IMR-90 (cell line): Measurements from ENCODE around the gene CAMSAP3. TPM values are rescaled to one million over a fixed set of nuclear protein-coding genes. Genes with fewer than 3 reads are reported as not detected.

Experiments
- ATAC-seq: fragments of 200-7000 bp; cut with Tn5 transposase; 2 replicates; pipeline ENCODE4 v1.9.1; 2020; ENCODE audit warnings: low read depth, mild to moderate bottlenecking, moderate library complexity
- BruUV-seq: library from RNA; stranded (reverse); fragments of 400-500 nt; replicated peaks from 2 replicates; lab custom pipeline; 2021; lab: Mats Ljungman, UMichigan
- CTCF ChIA-PET: fragments of 300-600 bp; formaldehyde crosslinking; extraction: SDS; loops from one replicate; lab custom pipeline; 2021; ENCODE audit warnings: antibody characterized with exemption; lab: Yijun Ruan, JAX
- POLR2A ChIA-PET: fragments of 300-600 bp; sonication (Branson Sonifier 250); formaldehyde crosslinking; loops from one replicate; lab custom pipeline; 2022; ENCODE audit warnings: antibody characterized with exemption; ENCODE audit not compliant: unreplicated experiment; lab: Charles Lee
- DNase-seq: peaks from one replicate; pipeline ENCODE4 v3.0.0; 2013
- H2AFZ ChIP-seq: replicated peaks from 2 replicates; pipeline ENCODE3; 2013; ENCODE audit warnings: low read length, mild to moderate bottlenecking; ENCODE audit not compliant: poor library complexity
- H2AK5ac ChIP-seq: 2 replicates; pipeline ENCODE4 v1.6.1; 2013; ENCODE audit warnings: low read depth, low read length, inconsistent platforms
- H2AK9ac ChIP-seq: replicated peaks from 2 replicates; pipeline ENCODE3; 2013; ENCODE audit warnings: mild to moderate bottlenecking, low read depth, low read length, moderate library complexity; ENCODE audit not compliant: poor library complexity
- H2BK120ac ChIP-seq: 2 replicates; pipeline ENCODE4 v1.6.1; 2013; ENCODE audit warnings: low read depth, low read length, inconsistent platforms
- H2BK15ac ChIP-seq: 3 replicates; pipeline ENCODE4 v1.6.1; 2013; ENCODE audit warnings: low read depth, low read length, inconsistent platforms
- H2BK20ac ChIP-seq: 2 replicates; pipeline ENCODE4 v1.6.1; 2013; ENCODE audit warnings: low read depth, mild to moderate bottlenecking, inconsistent platforms, low read length, moderate library complexity
- H2BK5ac ChIP-seq: 2 replicates; pipeline ENCODE4 v1.6.1; 2013; ENCODE audit warnings: mild to moderate bottlenecking, low read depth, low read length, inconsistent platforms; ENCODE audit not compliant: poor library complexity, severe bottlenecking
- H3K14ac ChIP-seq: replicated peaks from 2 replicates; pipeline ENCODE4 v1.6.1; 2013; ENCODE audit warnings: low read depth, low read length, inconsistent platforms
- H3K18ac ChIP-seq: 2 replicates; pipeline ENCODE4 v1.6.1; 2013; ENCODE audit warnings: low read depth, low read length, control low read depth
- H3K23ac ChIP-seq: 2 replicates; pipeline ENCODE4 v1.6.1; 2013; ENCODE audit warnings: low read depth, low read length, inconsistent platforms
- H3K27ac ChIP-seq: 2 replicates; pipeline ENCODE4 v1.5.1; 2013; ENCODE audit warnings: mild to moderate bottlenecking, control low read depth, low read length; ENCODE audit not compliant: insufficient read depth
- H3K27me3 ChIP-seq: 2 replicates; pipeline ENCODE4 v1.6.1; 2013; ENCODE audit warnings: low read length; ENCODE audit not compliant: control insufficient read depth, insufficient read depth
- H3K36me3 ChIP-seq: 2 replicates; pipeline ENCODE4 v1.6.1; 2013; ENCODE audit warnings: low read length, mixed read lengths; ENCODE audit not compliant: control insufficient read depth, insufficient read depth
- H3K4ac ChIP-seq: 2 replicates; pipeline ENCODE4 v1.6.1; 2013; ENCODE audit warnings: low read depth, low read length, inconsistent platforms
- H3K4me1 ChIP-seq: 2 replicates; pipeline ENCODE4 v1.6.1; 2013; ENCODE audit warnings: low read length, mixed read lengths; ENCODE audit not compliant: control insufficient read depth, insufficient read depth
- H3K4me2 ChIP-seq: 2 replicates; pipeline ENCODE4 v1.6.1; 2013; ENCODE audit warnings: low read depth, mild to moderate bottlenecking, control low read depth, low read length, moderate library complexity
- H3K4me3 ChIP-seq: 2 replicates; pipeline ENCODE4 v1.5.1; 2013; ENCODE audit warnings: low read depth, mild to moderate bottlenecking, control low read depth, low read length, moderate library complexity; ENCODE audit not compliant: insufficient read depth
- H3K56ac ChIP-seq: 2 replicates; pipeline ENCODE4 v1.6.1; 2013; ENCODE audit warnings: low read length, inconsistent platforms; ENCODE audit not compliant: insufficient read depth; ENCODE audit errors: extremely low read depth
- H3K79me1 ChIP-seq, 2 experiments: 2 replicates each; pipeline ENCODE4 v1.6.1; 2013; ENCODE audit warnings: low read length in 2 of 2, inconsistent platforms in 1 of 2, low read depth in 1 of 2
- H3K9ac ChIP-seq: 2 replicates; pipeline ENCODE4 v1.6.1; 2013; ENCODE audit warnings: low read depth, low read length, control low read depth
- H3K9me1 ChIP-seq: 2 replicates; pipeline ENCODE4 v1.6.1; 2013; ENCODE audit warnings: low read length, inconsistent platforms; ENCODE audit not compliant: insufficient read depth
- H3K9me3 ChIP-seq: 2 replicates; pipeline ENCODE4 v1.6.1; 2013; ENCODE audit warnings: low read length; ENCODE audit not compliant: control insufficient read depth, insufficient read depth
- H4K20me1 ChIP-seq: 2 replicates; pipeline ENCODE4 v1.6.1; 2013; ENCODE audit warnings: low read length, inconsistent platforms; ENCODE audit not compliant: insufficient read depth
- H4K5ac ChIP-seq: 2 replicates; pipeline ENCODE4 v1.6.1; 2013; ENCODE audit warnings: mild to moderate bottlenecking, low read depth, low read length, control low read depth
- H4K8ac ChIP-seq, 2 experiments: 2 replicates each; pipeline ENCODE4 v1.6.1; 2013; ENCODE audit warnings: low read depth in 2 of 2, low read length in 2 of 2, control low read depth in 1 of 2, inconsistent platforms in 1 of 2
- H4K91ac ChIP-seq: 2 replicates; pipeline ENCODE4 v1.6.1; 2013; ENCODE audit warnings: low read depth, low read length, inconsistent platforms; ENCODE audit not compliant: insufficient read depth
- CHD1 ChIP-seq: IDR thresholded peaks from 2 replicates; pipeline ENCODE4 v1.6.1; 2012; ENCODE audit warnings: low read depth, low read length, improper control_type of control experiment
- CTCF ChIP-seq: conservative IDR thresholded peaks from 2 replicates; pipeline ENCODE4 v1.5.1; 2012; ENCODE audit warnings: mild to moderate bottlenecking, low read depth, low read length, improper control_type of control experiment
- ELK1 ChIP-seq: fragments of 150-350 bp; IDR thresholded peaks from 2 replicates; pipeline ENCODE4 v1.6.1; 2016; ENCODE audit warnings: low read depth, mild to moderate bottlenecking, low read length, moderate library complexity, borderline replicate concordance
- FOS ChIP-seq: fragments of 150-350 bp; IDR thresholded peaks from 2 replicates; pipeline ENCODE4 v1.6.1; 2016; ENCODE audit warnings: low read depth, low read length
- MAFK ChIP-seq: IDR thresholded peaks from 2 replicates; pipeline ENCODE4 v1.6.1; 2012; ENCODE audit warnings: low read depth, low read length, improper control_type of control experiment
- MAZ ChIP-seq: IDR thresholded peaks from 2 replicates; pipeline ENCODE4 v1.6.1; 2012; ENCODE audit warnings: low read depth, mild to moderate bottlenecking, low read length, improper control_type of control experiment, moderate library complexity, borderline replicate concordance
- RAD21 ChIP-seq: IDR thresholded peaks from 2 replicates; pipeline ENCODE4 v1.6.1; 2012; ENCODE audit warnings: low read length, improper control_type of control experiment
- RFX5 ChIP-seq: IDR thresholded peaks from 2 replicates; pipeline ENCODE4 v1.8.0; 2012; ENCODE audit warnings: low read depth, mild to moderate bottlenecking, low read length, moderate library complexity
- USF2 ChIP-seq: fragments of 150-350 bp; IDR thresholded peaks from 2 replicates; pipeline ENCODE4 v1.6.1; 2017; ENCODE audit warnings: mild to moderate bottlenecking, antibody characterized with exemption, low read length, low read depth
- WGBS, 2 experiments: methylation state at CpG; one replicate each; pipeline versions ENCODE4 v1.1.5 to v1.1.7; 2013; ENCODE audit warnings: missing lambda C conversion rate in 2 of 2; ENCODE audit not compliant: insufficient read length in 1 of 2; ENCODE audit errors: extremely low coverage in 2 of 2; 5-methylcytosine and 5-hydroxymethylcytosine counted together
- dilution Hi-C: fragments of 300-500 bp; cut with HindIII; formaldehyde crosslinking; loops from one replicate; pipeline ENCODE4 v1.14.3; 2018; ENCODE audit warnings: low sequenced_read_pairs; ENCODE audit not compliant: unreplicated experiment
- in situ Hi-C: fragments of 300-500 bp; cut with MboI; formaldehyde crosslinking; loops from 3 replicates; pipeline ENCODE4 v1.14.3; 2019; ENCODE audit warnings: low sequenced_read_pairs, inconsistent platforms, mixed read lengths
- intact Hi-C: fragments of 100-400 bp; cut with micrococcal nuclease; formaldehyde crosslinking; loops from 2 replicates; pipeline ENCODE4 v1.10.0; 2022
- polyA plus RNA-seq, 3 experiments: library from polyadenylated mRNA; depleted of rRNA; stranded (reverse); fragments of >200 nt; gene quantifications; 2 replicates each; pipeline ENCODE4 v1.2.3, GENCODE V29; 2012; ENCODE audit warnings: low replicate concordance in 1 of 3
- total RNA-seq: library from RNA; depleted of rRNA; stranded (reverse); fragments of >200 nt; gene quantifications from 2 replicates; pipeline ENCODE4 v1.2.3, GENCODE V29; 2012

CAMSAP3 gene
- total and polyA plus RNA-seq, 2 of the 4 experiments (the other 2 are of a cell fraction): not detected

- in situ Hi-C loops: no loop called here
- Histone ChIP-seq H2BK5ac (no peak overlapping the region), H3K4me3 (no peak overlapping the region), H3K9me1 (peaks cover 12% of the 10 kb centered on the region), H4K91ac (no peak overlapping the region), H2AK9ac (no peak overlapping the region), H3K27ac (no peak overlapping the region), H3K4ac (no peak overlapping the region), H4K8ac (no peak overlapping the region), H3K4me2 (no peak overlapping the region), H3K36me3 (no peaks in the 10 kb centered on the region), H3K18ac (no peak overlapping the region), H3K4me1 (no peaks in the 10 kb centered on the region), H4K5ac (no peak overlapping the region), H2BK15ac (no peak overlapping the region), H3K9ac (no peak overlapping the region), H2AK5ac (no peak overlapping the region), H3K9me3 (no peaks in the 10 kb centered on the region), H4K20me1 (peaks cover 5% of the 10 kb centered on the region; the same call in 1 of the 2 replicates), H3K14ac (no peak overlapping the region), H3K79me1 (no peaks in the 10 kb centered on the region), H2BK20ac (no peak overlapping the region), H3K27me3 (peaks cover 11% of the 10 kb centered on the region; the same call in 1 of the 2 replicates), H2AFZ (no peak overlapping the region), H3K56ac (no peak overlapping the region), H2BK120ac (no peak overlapping the region), H3K23ac (no peak overlapping the region)
- DNase-seq (no peak), ATAC-seq (no peak)
- dilution Hi-C loops: no loop called here
- intact Hi-C loops: no loop called here
- CTCF ChIA-PET: no interaction called here
- BruUV-seq: no TSS peak
- POLR2A ChIA-PET: no interaction called here
- 83% methylated on average over 2 of the region's 11 CpGs; no CpG with 5 or more reads in 1 of the 2 experiments for WGBS, 2 experiments
- TF ChIP-seq ELK1 (no peak), USF2 (no peak), MAZ (no peak), RAD21 (no peak), RFX5 (no peak), CTCF (no peak), MAFK (no peak), FOS (no peak), CHD1 (no peak)
These were observed 45.1 kb downstream of the CAMSAP3 start for GRCh38 chr19:7640803-7641202.
